CD4-positive, CD25-positive, alpha-beta regulatory T cell (primary cell): ENCODE data around the gene COL9A3. TPM values are rescaled to one million over a fixed set of nuclear protein-coding genes. Genes with fewer than 3 reads are reported as not detected.
A peak's percentile ranks its signal among the peaks of the same experiment; 100 is the strongest.

ENCODE experiments used
- ATAC-seq, 2 donors: fragments of 150-1000 bp; cut with Tn5 transposase; one replicate each; pipeline ENCODE4 v1.10.0; 2021; ENCODE audit warnings: low read depth in 2 of 2, moderate number of reproducible peaks in 2 of 2, moderate library complexity in 1 of 2
- DNase-seq, 3 donors: peaks; one replicate each; pipeline versions ENCODE4 v3.0.0 to v3.0.0-alpha.2; 2012 to 2022; ENCODE audit warnings: mixed read lengths in 1 of 3
- H3K27ac ChIP-seq: one replicate; pipeline ENCODE4 v1.7.0; 2013; ENCODE audit warnings: mild to moderate bottlenecking, low read length; ENCODE audit not compliant: insufficient read depth, poor library complexity, severe bottlenecking
- H3K27me3 ChIP-seq: one replicate; pipeline ENCODE4 v1.7.0; 2013; ENCODE audit warnings: low read length; ENCODE audit not compliant: control insufficient read depth, insufficient read depth
- H3K36me3 ChIP-seq: one replicate; pipeline ENCODE4 v1.7.0; 2013; ENCODE audit warnings: mild to moderate bottlenecking, low read length, moderate library complexity; ENCODE audit not compliant: control insufficient read depth, insufficient read depth
- H3K4me1 ChIP-seq: 2 replicates; pipeline ENCODE4 v1.7.0; 2013; ENCODE audit warnings: mild to moderate bottlenecking, low read length; ENCODE audit not compliant: insufficient read depth, control insufficient read depth, poor library complexity, severe bottlenecking
- H3K4me3 ChIP-seq: one replicate; pipeline ENCODE4 v1.7.0; 2013; ENCODE audit warnings: low read depth, mild to moderate bottlenecking, low read length, moderate library complexity
- H3K9me3 ChIP-seq, 2 experiments: 1 replicate in 1 of 2; 2 replicates in 1 of 2; pipeline ENCODE4 v1.7.0; 2013; ENCODE audit warnings: low read length in 2 of 2, mild to moderate bottlenecking in 1 of 2, moderate library complexity in 1 of 2; ENCODE audit not compliant: control insufficient read depth in 2 of 2
- H3K27ac Mint-ChIP-seq, 3 donors: one replicate each; pipeline ENCODE4 v1.8.0; 2020 to 2022; ENCODE audit warnings: mild to moderate bottlenecking in 3 of 3, mixed read lengths in 3 of 3, moderate library complexity in 2 of 3
- H3K27me3 Mint-ChIP-seq: one replicate; pipeline ENCODE4 v1.8.0; 2022; ENCODE audit warnings: mild to moderate bottlenecking, mixed read lengths
- H3K36me3 Mint-ChIP-seq: one replicate; pipeline ENCODE4 v1.8.0; 2020; ENCODE audit warnings: mixed read lengths
- H3K4me1 Mint-ChIP-seq, 4 donors: one replicate each; pipeline ENCODE4 v1.8.0; 2020 to 2022; ENCODE audit warnings: mixed read lengths in 4 of 4, mild to moderate bottlenecking in 1 of 4
- H3K4me3 Mint-ChIP-seq, 4 donors: one replicate each; pipeline ENCODE4 v1.8.0; 2020 to 2022; ENCODE audit warnings: mild to moderate bottlenecking in 4 of 4, mixed read lengths in 4 of 4, moderate library complexity in 3 of 4
- H3K9me3 Mint-ChIP-seq, 7 donors: one replicate each; pipeline ENCODE4 v1.8.0; 2020 to 2022; ENCODE audit warnings: mixed read lengths in 7 of 7, mild to moderate bottlenecking in 3 of 7, moderate library complexity in 2 of 7
- polyA plus RNA-seq, 4 donors: library from polyadenylated mRNA; unstranded; fragments of 300-500 nt; fragmentation: Illumina TruSeq; gene quantifications; one replicate each; pipeline ENCODE4 v1.2.3, GENCODE V29; 2021
- total RNA-seq: library from RNA; stranded (reverse); gene quantifications from one replicate; pipeline ENCODE4 v1.2.3, GENCODE V29; 2022

COL9A3 gene
- total and polyA plus RNA-seq, 5 donors from 2014 or later = not detected

- H3K4me3 ChIP-seq = no peak overlapping the region
- no peak for ATAC-seq
These were observed 593 bp upstream of the COL9A3 start for GRCh38 chr20:62816031-62816883.

GRCh38 chr20:62817975-62818591, 1.2 kb downstream of the COL9A3 start:
- H3K27ac Mint-ChIP-seq = no peak overlapping the region

More at GRCh38 chr20:62816031-62816883, 593 bp upstream of the COL9A3 start:
- DNase-seq = no peak
- Histone ChIP-seq H3K27me3 (no peaks in the 10 kb centered on the region), H3K9me3 (no peaks in the 10 kb centered on the region), H3K27ac (no peak overlapping the region), H3K4me1 (peaks cover 18% of the 10 kb centered on the region), H3K36me3 (peaks cover 15% of the 10 kb centered on the region)
- Mint-ChIP-seq H3K4me1 (peaks cover 0 to 17% (median 4%) of the 10 kb centered on the region in 4 donors), H3K9me3 (no peaks in the 10 kb centered on the region), H3K27me3 (peaks cover 30% of the 10 kb centered on the region), H3K4me3 (peak overlapping the region in 2 of 4 donors; percentile 61 to 62), H3K36me3 (peaks cover 3% of the 10 kb centered on the region), H3K27ac (no peak overlapping the region)

DNA sequence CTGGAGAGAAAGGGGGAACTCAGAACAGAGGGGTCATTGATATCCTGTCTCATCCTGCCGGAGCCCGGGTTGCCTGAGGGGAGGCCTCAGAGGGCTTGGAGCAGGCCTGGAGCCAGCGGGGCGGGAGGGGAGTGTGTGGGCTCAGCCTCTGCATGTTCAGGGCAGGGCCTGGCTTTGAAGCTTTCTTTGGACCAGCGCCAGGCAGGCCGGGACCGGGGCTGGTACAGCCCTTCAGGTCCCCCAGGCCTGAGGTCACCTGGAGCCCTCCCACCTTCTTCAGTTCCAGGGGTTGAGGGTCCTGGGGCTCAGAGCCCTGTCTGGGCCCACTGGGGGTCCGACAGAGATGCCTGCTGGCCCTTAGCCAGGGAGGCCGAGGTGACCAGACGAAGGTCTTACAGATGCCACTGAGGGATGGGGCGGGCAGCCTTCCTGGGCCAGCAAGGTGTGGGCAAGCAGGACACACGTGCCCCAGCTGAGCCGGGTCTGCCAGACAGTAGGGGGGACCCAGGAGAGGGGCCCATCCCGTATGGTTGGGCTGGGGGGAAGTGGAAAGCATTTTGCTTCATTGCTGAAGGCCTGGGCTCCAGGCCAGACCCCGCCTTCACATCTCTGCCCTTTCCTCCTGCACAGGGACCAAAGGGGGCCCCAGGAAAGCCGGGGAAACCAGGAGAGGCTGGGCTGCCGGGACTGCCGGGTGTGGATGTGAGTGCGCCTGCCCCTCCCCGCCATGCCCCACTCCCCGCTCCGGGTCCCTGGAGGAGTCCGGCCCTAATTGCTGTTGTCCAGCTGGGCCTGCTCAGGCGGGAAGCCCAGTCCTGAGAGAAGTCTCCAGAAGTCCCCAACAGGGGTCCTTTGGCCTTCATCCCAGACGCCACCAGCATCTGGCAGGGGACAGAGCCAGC, 2.0 kb downstream of the COL9A3 start:
- Histone ChIP-seq H3K27me3 (no peaks in the 10 kb centered on the region), H3K27ac (no peak overlapping the region), H3K4me1 (peaks cover 18% of the 10 kb centered on the region), H3K4me3 (no peak overlapping the region), H3K9me3 (no peaks in the 10 kb centered on the region), H3K36me3 (peaks cover 1% of the 10 kb centered on the region)
- no peak for ATAC-seq
- DNase-seq = no peak
- Mint-ChIP-seq H3K36me3 (no peaks in the 10 kb centered on the region), H3K9me3 (no peaks in the 10 kb centered on the region), H3K4me1 (peaks cover 0 to 18% (median 4%) of the 10 kb centered on the region in 4 donors), H3K27me3 (peaks cover 30% of the 10 kb centered on the region), H3K27ac (no peak overlapping the region), H3K4me3 (no peak overlapping the region)

More at GRCh38 chr20:62817975-62818591, 1.2 kb downstream of the COL9A3 start:
- no peak for DNase-seq
- Histone ChIP-seq H3K27me3 (no peaks in the 10 kb centered on the region), H3K4me3 (no peak overlapping the region), H3K27ac (no peak overlapping the region), H3K9me3 (no peaks in the 10 kb centered on the region), H3K4me1 (peaks cover 18% of the 10 kb centered on the region), H3K36me3 (peaks cover 2% of the 10 kb centered on the region)
- H3K9me3 Mint-ChIP-seq = no peaks in the 10 kb centered on the region
- no peaks in the 10 kb centered on the region for H3K36me3 Mint-ChIP-seq
- peaks cover 0 to 18% (median 4%) of the 10 kb centered on the region in 4 donors for H3K4me1 Mint-ChIP-seq
- H3K27me3 Mint-ChIP-seq = peaks cover 30% of the 10 kb centered on the region
- H3K4me3 Mint-ChIP-seq = peak overlapping the region in 1 of 4 donors; percentile 24
- ATAC-seq = no peak

DNA sequence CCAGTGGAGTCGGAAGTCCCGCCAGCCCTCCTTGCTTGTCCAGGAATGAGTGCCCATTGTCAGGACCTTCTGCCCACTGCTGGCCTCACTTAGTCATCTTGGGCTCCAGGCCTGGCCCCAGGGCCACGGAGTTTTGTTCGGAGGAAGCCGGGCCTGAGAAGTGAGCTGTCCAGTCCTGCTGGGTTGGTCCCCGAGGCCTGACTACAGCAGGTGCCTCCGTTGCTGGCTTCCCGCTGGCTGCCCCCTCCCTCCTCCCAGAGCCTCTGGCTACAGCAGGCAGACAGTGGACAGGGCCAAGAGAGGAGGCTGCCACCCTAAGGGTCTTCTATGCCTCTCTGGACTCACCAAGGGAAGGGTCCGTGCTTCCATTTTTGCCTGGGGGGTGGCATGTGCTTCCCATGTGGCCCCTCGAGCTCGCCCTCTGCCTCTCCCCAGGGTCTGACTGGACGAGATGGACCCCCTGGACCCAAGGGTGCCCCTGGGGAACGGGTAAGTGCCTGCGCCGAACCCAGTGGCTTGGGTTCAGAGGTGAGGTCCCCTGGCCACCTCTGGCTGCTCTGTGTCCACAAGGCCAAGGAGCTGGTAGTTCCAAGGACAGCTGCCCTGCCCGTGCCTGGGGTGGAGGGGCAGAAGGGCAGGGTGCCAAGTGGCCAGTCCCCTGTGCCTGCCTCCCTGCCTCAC, 2.8 kb downstream of the COL9A3 start:
- H3K4me1 ChIP-seq = peaks cover 24% of the 10 kb centered on the region
- DNase-seq = no peak
- Mint-ChIP-seq H3K9me3 (no peaks in the 10 kb centered on the region), H3K36me3 (no peaks in the 10 kb centered on the region), H3K27ac (no peak overlapping the region), H3K4me1 (peaks cover 0 to 18% (median 4%) of the 10 kb centered on the region in 4 donors), H3K27me3 (peaks cover 24% of the 10 kb centered on the region), H3K4me3 (no peak overlapping the region)
- ATAC-seq = no peak
- H3K9me3 ChIP-seq = no peaks in the 10 kb centered on the region
- no peak overlapping the region for H3K4me3 ChIP-seq
- no peaks in the 10 kb centered on the region for H3K36me3 ChIP-seq
- no peak overlapping the region for H3K27ac ChIP-seq
- no peaks in the 10 kb centered on the region for H3K27me3 ChIP-seq

DNA sequence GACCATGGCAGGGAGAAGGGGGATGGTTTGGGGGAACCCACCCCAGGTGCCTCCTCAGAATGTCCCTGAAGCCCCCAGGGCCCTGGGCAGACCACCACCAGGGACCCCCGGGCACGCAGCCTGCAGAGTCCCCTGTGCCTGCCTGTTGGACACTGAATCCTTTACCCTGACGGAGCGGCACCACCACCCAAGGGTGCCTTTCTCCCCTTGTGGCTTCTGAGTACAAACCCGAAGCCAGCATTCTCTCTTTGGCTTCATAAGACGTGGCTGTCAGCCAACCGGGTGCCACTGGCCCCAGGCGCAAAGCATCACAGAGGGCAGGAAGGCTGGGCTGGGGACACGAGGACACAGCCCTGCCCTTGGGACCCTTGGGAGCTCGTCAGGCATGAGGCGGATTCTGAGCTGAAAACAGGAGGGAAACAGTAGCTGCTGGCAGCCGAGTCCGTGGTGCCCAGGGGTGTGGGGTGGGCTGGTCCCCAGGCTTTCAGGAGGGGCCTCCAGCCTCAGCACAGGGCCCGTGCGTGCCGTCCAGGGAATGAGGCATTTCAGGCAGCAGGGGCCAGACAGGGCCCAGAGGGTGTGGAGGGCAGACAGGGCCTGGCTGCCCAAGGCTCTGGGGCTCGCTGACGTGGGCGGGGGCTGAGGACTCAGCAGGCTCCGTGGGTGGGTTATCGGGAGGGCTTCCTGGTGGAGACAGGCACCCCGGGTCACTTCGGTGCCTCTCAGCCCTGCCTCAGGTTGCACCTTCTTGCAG, 3.5 kb downstream of the COL9A3 start:
- no peak for ATAC-seq
- H3K4me1 Mint-ChIP-seq = peaks cover 0 to 15% (median 3%) of the 10 kb centered on the region in 4 donors
- no peak overlapping the region for H3K27ac Mint-ChIP-seq
- Histone ChIP-seq H3K9me3 (no peaks in the 10 kb centered on the region), H3K27me3 (no peaks in the 10 kb centered on the region), H3K27ac (no peak overlapping the region), H3K4me3 (no peak overlapping the region), H3K36me3 (no peaks in the 10 kb centered on the region), H3K4me1 (peaks cover 19% of the 10 kb centered on the region)
- no peak overlapping the region for H3K4me3 Mint-ChIP-seq
- no peaks in the 10 kb centered on the region for H3K36me3 Mint-ChIP-seq
- H3K9me3 Mint-ChIP-seq = no peaks in the 10 kb centered on the region
- no peak for DNase-seq
- H3K27me3 Mint-ChIP-seq = peaks cover 20% of the 10 kb centered on the region

- H3K4me1 ChIP-seq = peaks cover 14% of the 10 kb centered on the region
- H3K27ac Mint-ChIP-seq = no peak overlapping the region
- H3K36me3 ChIP-seq = no peaks in the 10 kb centered on the region
- H3K9me3 Mint-ChIP-seq = no peaks in the 10 kb centered on the region
- DNase-seq (no peak), ATAC-seq (no peak)
- H3K4me3 ChIP-seq = no peak overlapping the region
- peaks cover 14% of the 10 kb centered on the region for H3K27me3 Mint-ChIP-seq
- no peak overlapping the region for H3K4me3 Mint-ChIP-seq
- H3K36me3 Mint-ChIP-seq = no peaks in the 10 kb centered on the region
- H3K9me3 ChIP-seq = no peaks in the 10 kb centered on the region
- H3K27me3 ChIP-seq = no peaks in the 10 kb centered on the region
- H3K4me1 Mint-ChIP-seq = peaks cover 0 to 8% (median 0%) of the 10 kb centered on the region in 4 donors
- no peak overlapping the region for H3K27ac ChIP-seq
These were observed 4.3 kb downstream of the COL9A3 start for GRCh38 chr20:62820962-62821725.
